GM12878 (cell line): ENCODE data around the gene TOP3A. TPM values are rescaled to one million over a fixed set of nuclear protein-coding genes. Genes with fewer than 3 reads are reported as not detected.

Experiments used
- ATAC-seq: fragments of 200-7000 bp; cut with Tn5 transposase; 3 replicates; pipeline ENCODE4 v1.9.1; 2020; ENCODE audit warnings: mild to moderate bottlenecking, moderate library complexity
- BruUV-seq: library from RNA; stranded (reverse); fragments of 400-500 nt; replicated peaks from 2 replicates; lab custom pipeline; 2021; lab: Mats Ljungman, UMichigan
- CTCF ChIA-PET: fragments of 300-600 bp; sonication (Branson Sonifier 250); formaldehyde crosslinking; extraction: SDS; loops from one replicate; lab custom pipeline; 2021; ENCODE audit warnings: inconsistent platforms; lab: Yijun Ruan, JAX
- POLR2A ChIA-PET: fragments of 350-600 bp; formaldehyde crosslinking; extraction: SDS; loops from one replicate; lab custom pipeline; 2021; ENCODE audit warnings: inconsistent platforms; lab: Charles Lee
- RAD21 ChIA-PET: fragments of 300-600 bp; sonication (Branson Sonifier 250); formaldehyde crosslinking; loops from one replicate; lab custom pipeline; 2023; ENCODE audit warnings: antibody characterized with exemption; ENCODE audit not compliant: unreplicated experiment; lab: Charles Lee
- SMC1A ChIA-PET: fragments of 300-600 bp; sonication (Branson Sonifier 250); formaldehyde crosslinking; loops from one replicate; lab custom pipeline; 2023; ENCODE audit not compliant: unreplicated experiment, uncharacterized antibody; lab: Charles Lee
- DNase-seq: peaks from one replicate; pipeline ENCODE4 v3.0.0-alpha.2; 2011; ENCODE audit warnings: low read depth, low spot score
- FAIRE-seq: peaks from 3 replicates; lab custom pipeline; 2011; peaks lifted over from hg19 to GRCh38; lab: Jason Lieb, UNC
- H2AFZ ChIP-seq: 2 replicates; pipeline ENCODE4 v1.6.0; 2011; ENCODE audit warnings: low read depth, low read length, control low read depth; ENCODE audit not compliant: control insufficient read depth
- H3K27ac ChIP-seq: 2 replicates; pipeline ENCODE4 v1.5.1; 2011; ENCODE audit warnings: control low read depth; ENCODE audit not compliant: control insufficient read depth, insufficient read depth
- H3K27me3 ChIP-seq, 2 experiments: replicated peaks in 1 of 2; 2 replicates each; pipeline versions ENCODE4 v1.6.0 to v1.6.1; 2011; ENCODE audit warnings: low read length in 1 of 2; ENCODE audit not compliant: control insufficient read depth in 2 of 2, insufficient read depth in 2 of 2
- H3K36me3 ChIP-seq, 2 experiments: 2 replicates each; pipeline ENCODE4 v1.5.1; 2011; ENCODE audit warnings: low read length in 1 of 2; ENCODE audit not compliant: control insufficient read depth in 2 of 2, insufficient read depth in 2 of 2
- H3K4me1 ChIP-seq: 2 replicates; pipeline ENCODE4 v1.6.1; 2011; ENCODE audit warnings: mild to moderate bottlenecking, low read length, moderate library complexity, mixed read lengths; ENCODE audit not compliant: control insufficient read depth, insufficient read depth
- H3K4me2 ChIP-seq: 2 replicates; pipeline ENCODE4 v1.6.0; 2011; ENCODE audit warnings: control low read depth; ENCODE audit not compliant: control insufficient read depth, insufficient read depth
- H3K4me3 ChIP-seq: fragments of 200-600 bp; sonication (generic); 2 replicates; pipeline ENCODE4 v1.5.1; 2016
- H3K79me2 ChIP-seq: 2 replicates; pipeline ENCODE4 v1.6.0; 2011; ENCODE audit warnings: low read length; ENCODE audit not compliant: control insufficient read depth, insufficient read depth
- H3K9ac ChIP-seq: 2 replicates; pipeline ENCODE4 v1.8.0; 2011; ENCODE audit warnings: low read length, control low read depth, mixed read lengths; ENCODE audit not compliant: control insufficient read depth, insufficient read depth
- H3K9me3 ChIP-seq: replicated peaks from 3 replicates; pipeline ENCODE4 v1.5.1; 2011; ENCODE audit warnings: mild to moderate bottlenecking, low read length; ENCODE audit not compliant: control insufficient read depth, insufficient read depth
- H4K20me1 ChIP-seq: 2 replicates; pipeline ENCODE4 v1.6.0; 2011; ENCODE audit not compliant: control insufficient read depth, insufficient read depth
- ATF7 ChIP-seq: fragments of 450-650 bp; IDR thresholded peaks from 2 replicates; pipeline ENCODE4 v1.6.1; 2016; ENCODE audit warnings: low read depth, mild to moderate bottlenecking
- CBFB ChIP-seq: IDR thresholded peaks from 2 replicates; pipeline ENCODE4 v1.6.1; 2016; ENCODE audit warnings: antibody characterized with exemption, low read depth
- CBX3 ChIP-seq: fragments of 200-600 bp; sonication (generic); IDR thresholded peaks from 2 replicates; pipeline ENCODE4 v1.6.1; 2016; ENCODE audit warnings: low read depth, borderline replicate concordance
- CHD4 ChIP-seq: fragments of 200-600 bp; sonication (generic); IDR thresholded peaks from 2 replicates; pipeline ENCODE4 v1.6.1; 2016; ENCODE audit warnings: mild to moderate bottlenecking
- FOXM1 ChIP-seq: IDR thresholded peaks from 2 replicates; pipeline ENCODE4 v1.6.1; 2012; ENCODE audit warnings: low read depth, mild to moderate bottlenecking, inconsistent platforms, low read length, moderate library complexity
- MEF2B ChIP-seq: fragments of 450-650 bp; IDR thresholded peaks from 2 replicates; pipeline ENCODE4 v1.6.1; 2018; ENCODE audit warnings: mild to moderate bottlenecking, moderate library complexity; ENCODE audit not compliant: partially characterized antibody, poor library complexity, severe bottlenecking
- MTA2 ChIP-seq: fragments of 450-650 bp; IDR thresholded peaks from 2 replicates; pipeline ENCODE4 v1.6.1; 2016; ENCODE audit warnings: low read depth, mild to moderate bottlenecking, moderate library complexity
- MYC ChIP-seq: IDR thresholded peaks from 2 replicates; pipeline ENCODE4 v1.6.1; 2011; ENCODE audit warnings: mild to moderate bottlenecking, low read length, moderate library complexity, inconsistent platforms; ENCODE audit not compliant: insufficient read depth, insufficient replicate concordance, insufficient read length, severe bottlenecking
- NBN ChIP-seq: fragments of 450-650 bp; IDR thresholded peaks from 2 replicates; pipeline ENCODE4 v1.6.1; 2016
- NR2C2 ChIP-seq: IDR thresholded peaks from 2 replicates; pipeline ENCODE4 v1.6.1; 2011; ENCODE audit warnings: borderline replicate concordance, low read depth; ENCODE audit not compliant: control insufficient read depth, insufficient read length
- POLR2A ChIP-seq: IDR thresholded peaks from 2 replicates; pipeline ENCODE4 v1.6.1; 2011; ENCODE audit warnings: low read depth, mild to moderate bottlenecking, low read length
- POLR2AphosphoS2 ChIP-seq: IDR thresholded peaks from 2 replicates; pipeline ENCODE4 v1.6.1; 2011; ENCODE audit warnings: low read depth, mild to moderate bottlenecking, low read length, improper control_type of control experiment, moderate library complexity
- SIN3A ChIP-seq: IDR thresholded peaks from 2 replicates; pipeline ENCODE4 v1.6.1; 2012; ENCODE audit warnings: low read depth, low read length, improper control_type of control experiment
- SP1 ChIP-seq: IDR thresholded peaks from one replicate; pipeline ENCODE4 v1.6.1; 2011; ENCODE audit warnings: low read depth, low read length
- STAT1 ChIP-seq: fragments of 450-650 bp; conservative IDR thresholded peaks from 2 replicates; pipeline ENCODE4 v1.6.1; 2014; ENCODE audit warnings: antibody characterized with exemption, mild to moderate bottlenecking
- YY1 ChIP-seq: IDR thresholded peaks from 2 replicates; pipeline ENCODE4 v1.6.1; 2011; ENCODE audit warnings: low read depth, mild to moderate bottlenecking, low read length
- ZZZ3 ChIP-seq: IDR thresholded peaks from 2 replicates; pipeline ENCODE4 v1.6.1; 2011; ENCODE audit warnings: low read depth; ENCODE audit not compliant: control insufficient read depth, insufficient read length
- WGBS: methylation state at CpG from one replicate; pipeline ENCODE4 v1.1.6; 2016; ENCODE audit warnings: low lambda C conversion rate; ENCODE audit not compliant: insufficient replicate concordance, insufficient coverage; ENCODE audit errors: missing lambda C conversion rate; 5-methylcytosine and 5-hydroxymethylcytosine counted together
- in situ Hi-C: fragments of 300-500 bp; cut with MboI; formaldehyde crosslinking; loops from 9 replicates; pipeline ENCODE4 v1.14.3; 2018; ENCODE audit warnings: mixed read lengths
- intact Hi-C: fragments of 100-400 bp; cut with micrococcal nuclease; formaldehyde crosslinking; loops from one replicate; pipeline ENCODE4 v1.14.2; 2022; ENCODE audit not compliant: unreplicated experiment
- polyA plus RNA-seq, 11 experiments: library from polyadenylated mRNA; depleted of rRNA in 4 of 11; unstranded in 6 of 11; stranded (reverse) in 5 of 11; fragments of >200 nt; fragmentation: Nextera tagmentation in 4 of 11; fragmentation: Illumina TruSeq in 1 of 11; extraction: Ambion mirVana in 4 of 11; extraction: Trizol in 1 of 11; gene quantifications; 1 replicate in 1 of 11; 2 replicates in 10 of 11; pipeline versions ENCODE4 v1.2.1 to v1.2.3, GENCODE V29; 2011 to 2016; ENCODE audit warnings: inconsistent platforms in 2 of 11, missing spikeins in 2 of 11, low read depth in 1 of 11
- total RNA-seq, 4 experiments: library from RNA; depleted of rRNA in 3 of 4; stranded (reverse); fragments of >200 nt in 3 of 4; fragmentation: Illumina TruSeq in 1 of 4; extraction: Trizol in 1 of 4; gene quantifications; 2 replicates each; pipeline versions ENCODE4 v1.2.1 to v1.2.3, GENCODE V29; 2013 to 2021

TOP3A gene
- total and polyA plus RNA-seq, 10 of the 15 experiments (the other 5 are each of a cell fraction or from before 2014, with no cell fraction given), result 4.2 to 51.9 (median 31.8) TPM

DNA sequence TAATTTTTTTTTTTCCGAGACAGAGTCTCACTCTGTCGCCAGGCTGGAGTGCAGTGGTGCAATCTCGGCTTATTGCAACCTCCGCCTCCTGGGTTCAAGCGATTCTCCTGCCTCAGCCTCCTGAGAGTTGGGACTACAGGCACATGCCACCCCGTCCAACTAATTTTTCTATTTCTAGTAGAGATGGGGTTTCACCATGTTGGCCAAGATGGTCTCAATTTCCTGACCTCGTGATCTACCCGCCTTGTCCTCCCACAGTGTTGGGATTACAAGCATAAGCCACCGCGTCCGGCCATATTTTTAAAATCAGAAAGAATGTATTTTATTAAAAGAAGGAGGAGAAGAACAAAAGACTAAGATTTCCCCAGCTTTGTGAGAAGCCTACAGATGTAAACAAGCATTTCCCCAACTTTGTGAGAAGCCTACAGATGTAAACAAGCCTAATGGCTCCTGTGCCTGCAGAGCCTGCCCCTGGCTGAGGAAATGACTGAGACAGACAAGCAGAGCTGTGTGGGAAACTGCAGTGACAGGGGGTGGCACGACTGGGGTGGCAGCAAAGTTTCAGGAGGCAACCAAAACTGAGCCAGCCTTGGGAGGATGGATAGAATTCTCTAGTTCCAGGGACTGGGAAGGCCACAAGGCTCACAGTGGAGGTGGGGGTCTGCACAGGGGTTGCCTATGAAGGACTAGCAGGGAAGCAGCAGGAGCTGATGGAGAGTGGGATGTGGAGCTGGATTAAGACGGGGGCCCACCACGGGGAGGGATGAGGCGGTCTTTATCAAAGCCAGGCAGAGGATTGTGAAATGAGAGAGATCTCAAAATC lies 22.9 kb downstream of the TOP3A start:
- 92% methylated on average over 15 of the region's 15 CpGs for WGBS
- peaks cover 16 to 30% of the 10 kb centered on the region in 2 experiments for H3K36me3 ChIP-seq
- no peak overlapping the region for H3K9ac ChIP-seq
- H4K20me1 ChIP-seq, result no peaks in the 10 kb centered on the region
- intact Hi-C loops, result no loop called here
- no TSS peak for BruUV-seq
- no peaks in the 10 kb centered on the region for H3K4me1 ChIP-seq
- TF ChIP-seq ATF7 (no peak), MYC (no peak), MEF2B (no peak), YY1 (no peak), NR2C2 (no peak), SIN3A (no peak), FOXM1 (no peak), CHD4 (no peak), ZZZ3 (no peak), STAT1 (no peak), CBX3 (no peak), MTA2 (no peak), SP1 (no peak), POLR2AphosphoS2 (no peak), POLR2A (no peak), NBN (no peak), CBFB (no peak)
- no peak overlapping the region for H2AFZ ChIP-seq
- ChIA-PET SMC1A (no interaction called here), RAD21 (no interaction called here), POLR2A (no interaction called here), CTCF (no interaction called here)
- H3K4me3 ChIP-seq, result no peak overlapping the region
- ATAC-seq, result no peak
- H3K79me2 ChIP-seq, result no peaks in the 10 kb centered on the region
- no peaks in the 10 kb centered on the region for H3K9me3 ChIP-seq
- no peak for FAIRE-seq
- no peaks in the 10 kb centered on the region for H3K27me3 ChIP-seq
- in situ Hi-C loops, result no loop called here
- no peak for DNase-seq
- H3K27ac ChIP-seq, result no peak overlapping the region
- H3K4me2 ChIP-seq, result no peak overlapping the region
